ENCODE data around the gene LMAN1L. TPM values are rescaled to one million over a fixed set of nuclear protein-coding genes. Genes with fewer than 3 reads are reported as not detected.

LMAN1L gene
- polyA plus RNA-seq, 4 donors: not detected

DNA sequence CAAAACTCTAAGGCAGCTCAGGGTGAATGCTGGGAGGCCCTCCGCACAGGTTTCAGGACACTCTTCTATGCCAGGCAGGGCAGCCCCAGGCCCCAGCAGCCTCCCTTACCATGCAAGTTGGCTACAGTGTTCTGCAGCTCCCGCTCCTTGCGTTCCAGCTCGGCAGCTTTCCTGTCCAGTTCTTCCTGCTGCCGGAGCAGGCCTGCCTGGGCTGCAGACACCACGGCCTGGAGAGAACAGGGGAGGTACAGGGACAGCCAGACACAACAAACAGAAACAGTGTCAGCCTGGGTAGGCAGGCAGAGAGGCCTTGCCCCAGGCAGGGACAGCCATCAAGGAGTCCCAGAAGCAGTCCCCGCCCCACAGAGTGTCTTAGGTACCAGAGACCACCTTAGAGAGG lies 39.3 kb downstream of the LMAN1L start:
- no peak for DNase-seq (ENCODE audit: low read depth in 4 of 4, low spot score in 2 of 4)

GRCh38 chr15:74854453-74855022 lies 41.9 kb downstream of the LMAN1L start:
- no peak for DNase-seq (ENCODE audit: low read depth in 4 of 4, low spot score in 2 of 4)

- DNase-seq (ENCODE audit: low read depth in 4 of 4, low spot score in 2 of 4): no peak
Measured at GRCh38 chr15:74855857-74856256, 43.2 kb downstream of the LMAN1L start.

- no peak for DNase-seq (ENCODE audit: low read depth in 4 of 4, low spot score in 2 of 4)
Measured at GRCh38 chr15:74856537-74856936, 43.9 kb downstream of the LMAN1L start.

DNA sequence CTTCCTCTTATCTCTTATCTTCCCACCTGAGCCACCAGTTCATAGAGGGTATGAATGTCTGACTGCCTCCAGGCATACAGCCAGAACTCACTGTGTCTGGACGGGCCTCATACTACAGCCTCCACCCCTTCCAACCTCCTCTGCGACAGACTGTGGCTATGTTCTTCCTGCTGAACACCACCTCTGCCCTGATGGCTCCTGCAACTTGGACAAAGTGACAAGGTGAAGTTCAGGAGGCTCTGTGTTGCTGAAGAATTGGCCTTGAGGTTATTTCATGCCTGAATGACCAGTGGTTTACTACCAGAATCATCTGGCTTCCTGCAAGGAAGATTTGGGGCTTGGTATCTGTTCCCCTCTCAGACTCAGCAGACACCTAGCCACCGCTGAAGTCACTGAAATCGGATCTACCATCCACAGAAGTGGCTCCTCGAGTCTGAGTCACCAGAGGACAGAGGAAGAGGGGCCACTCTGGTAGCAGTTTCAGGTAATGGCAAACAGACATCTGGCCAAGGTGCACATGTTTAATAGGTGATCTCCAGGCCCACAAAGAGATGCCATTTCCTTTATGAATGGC lies 44.5 kb downstream of the LMAN1L start:
- DNase-seq (ENCODE audit: low read depth in 4 of 4, low spot score in 2 of 4): no peak

DNA sequence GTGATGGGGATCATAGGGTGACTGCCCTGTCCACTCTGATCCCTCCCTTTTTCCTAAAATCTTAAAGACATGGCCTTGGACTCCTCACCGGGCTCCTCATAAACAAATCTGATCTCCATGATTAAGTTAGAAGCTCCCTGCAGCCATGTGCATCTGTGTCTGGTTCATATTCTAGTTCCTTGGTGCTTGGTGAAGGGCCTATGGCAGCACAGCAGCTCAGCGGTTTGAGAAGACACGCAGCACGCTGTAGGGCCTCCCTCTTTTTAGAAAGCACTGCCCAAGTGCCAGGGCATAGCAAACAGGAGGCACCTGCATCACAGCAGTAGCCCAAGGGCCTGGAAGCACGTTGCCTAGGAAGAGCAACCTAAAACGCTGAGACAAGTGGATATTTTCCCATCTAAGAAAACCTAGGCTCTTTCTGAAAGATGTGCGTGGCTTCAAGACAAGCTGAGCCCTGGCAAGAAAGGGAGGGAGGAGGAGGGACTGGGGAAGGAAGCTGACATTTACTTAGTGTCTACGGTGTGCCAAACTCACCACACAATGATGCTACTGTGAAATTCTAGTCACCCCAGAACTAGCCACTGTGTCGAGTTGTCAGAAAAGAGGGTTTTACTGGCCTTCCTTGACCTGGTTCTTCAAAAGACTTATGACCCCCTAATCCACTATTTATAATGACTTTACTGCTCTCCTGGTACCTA lies 45.2 kb downstream of the LMAN1L start:
- DNase-seq (ENCODE audit: low read depth in 4 of 4, low spot score in 2 of 4): no peak

- DNase-seq (ENCODE audit: low read depth in 4 of 4, low spot score in 2 of 4): no peak
Measured at GRCh38 chr15:74858369-74858740, 45.7 kb downstream of the LMAN1L start.

DNA sequence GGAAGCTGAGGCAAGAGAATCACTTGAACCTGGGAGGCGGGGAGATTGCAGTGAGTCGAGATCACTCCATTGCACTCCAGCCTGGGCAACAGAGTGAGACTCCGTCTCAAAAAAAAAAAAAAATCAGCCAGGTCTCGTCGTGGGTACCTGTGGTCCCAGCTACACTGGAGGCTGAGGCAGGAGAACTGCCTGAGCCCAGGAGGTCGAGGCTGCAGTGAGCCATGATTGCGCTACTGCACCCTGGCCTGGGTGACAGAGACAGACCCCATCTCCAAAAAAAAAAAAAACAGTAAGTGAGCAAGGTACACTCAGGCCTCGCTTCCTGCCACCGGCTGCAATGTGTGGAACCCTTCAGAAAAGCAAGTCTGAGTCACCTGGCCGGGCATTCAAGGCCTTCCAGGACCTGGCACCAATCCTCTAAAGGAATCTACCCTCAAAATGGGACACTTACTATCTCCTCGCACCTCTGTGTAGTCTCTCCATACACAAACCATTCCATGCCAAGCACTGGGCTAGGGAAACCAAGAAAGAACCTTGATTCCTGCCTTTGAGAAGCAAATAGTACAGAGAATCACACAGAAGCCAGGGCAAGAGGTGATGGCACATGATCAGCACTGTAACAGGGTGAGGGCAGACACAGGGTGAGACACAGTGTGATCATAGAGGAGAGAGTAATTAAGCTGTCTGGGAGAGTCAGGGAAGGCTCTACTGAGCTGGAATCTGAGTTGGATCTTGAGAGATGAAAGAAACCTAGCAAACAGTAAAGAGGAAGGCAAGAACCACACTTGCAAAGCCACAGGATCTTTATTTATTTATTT lies 50.8 kb downstream of the LMAN1L start:
- no peak for DNase-seq (ENCODE audit: low read depth in 4 of 4, low spot score in 2 of 4)

DNA sequence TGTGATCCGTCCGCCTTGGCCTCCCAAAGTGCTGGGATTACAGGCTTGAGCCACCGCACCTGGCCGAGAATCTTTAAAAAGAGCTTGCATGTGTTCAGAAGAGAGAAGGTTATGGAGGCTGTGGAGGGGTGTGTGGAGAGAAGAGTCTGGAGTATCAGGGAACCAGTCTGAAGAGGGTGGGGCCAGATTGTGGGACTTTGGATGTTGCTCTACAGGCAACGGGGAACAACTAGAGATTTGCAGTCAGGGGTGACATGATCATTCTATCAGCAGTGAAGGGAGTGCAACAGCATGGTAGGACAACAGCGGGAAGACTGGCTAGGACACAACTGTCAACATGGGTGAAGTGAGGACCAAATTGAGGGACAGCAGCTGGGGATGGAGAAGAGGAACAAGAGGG lies 51.7 kb downstream of the LMAN1L start:
- no peak for DNase-seq (ENCODE audit: low read depth in 4 of 4, low spot score in 2 of 4)

- no peak for DNase-seq (ENCODE audit: low read depth in 4 of 4, low spot score in 2 of 4)
Measured at GRCh38 chr15:74865316-74865715, 52.7 kb downstream of the LMAN1L start.

- no peak for DNase-seq (ENCODE audit: low read depth in 4 of 4, low spot score in 2 of 4)
Measured at GRCh38 chr15:74866090-74866489, 53.5 kb downstream of the LMAN1L start.

- DNase-seq (ENCODE audit: low read depth in 4 of 4, low spot score in 2 of 4): no peak
Measured at GRCh38 chr15:74867466-74868038, 54.9 kb downstream of the LMAN1L start.

DNA sequence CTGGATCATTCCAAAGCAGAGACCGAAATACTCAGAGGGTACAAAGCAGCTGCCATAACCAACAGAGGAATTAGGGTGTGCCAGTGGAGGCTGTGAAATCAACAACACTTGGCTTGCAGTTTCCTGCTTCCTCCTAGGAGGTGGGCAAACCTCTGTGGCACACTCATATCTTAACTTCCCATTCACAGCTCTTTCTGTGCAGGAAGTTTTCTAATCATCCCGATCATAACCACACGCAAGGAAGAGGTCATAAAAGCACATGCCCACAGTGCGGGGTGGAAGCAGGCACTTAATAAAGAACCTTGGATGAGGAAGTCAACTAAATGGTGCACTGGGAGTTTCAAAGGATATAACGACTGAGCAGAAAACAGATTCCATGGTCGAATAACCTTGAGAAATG lies 55.4 kb downstream of the LMAN1L start:
- no peak for DNase-seq (ENCODE audit: low read depth in 4 of 4, low spot score in 2 of 4)

- no peak for DNase-seq (ENCODE audit: low read depth in 4 of 4, low spot score in 2 of 4)
Measured at GRCh38 chr15:74869372-74869725, 56.7 kb downstream of the LMAN1L start.

GRCh38 chr15:74869726-74870407 lies 57.2 kb downstream of the LMAN1L start:
- DNase-seq (ENCODE audit: low read depth in 4 of 4, low spot score in 2 of 4): no peak

- DNase-seq (ENCODE audit: low read depth in 4 of 4, low spot score in 2 of 4): no peak
Measured at GRCh38 chr15:74870436-74871215, 58.0 kb downstream of the LMAN1L start.

- no peak for DNase-seq (ENCODE audit: low read depth in 4 of 4, low spot score in 2 of 4)
Measured at GRCh38 chr15:74872702-74873035, 60.0 kb downstream of the LMAN1L start.

GRCh38 chr15:74873036-74873755 lies 60.6 kb downstream of the LMAN1L start, which contains the start of gene SCAMP2:
TSS of gene SCAMP2 (minus strand) at chr15:74873365. CDS start at chr15:74873255, 110 bp downstream.
- peak; percentile 89 to 97 (median 94) for DNase-seq (ENCODE audit: low read depth in 4 of 4, low spot score in 2 of 4)

- no peak for DNase-seq (ENCODE audit: low read depth in 4 of 4, low spot score in 2 of 4)
Measured at GRCh38 chr15:74873756-74874424, 61.3 kb downstream of the LMAN1L start.

Data from left renal cortex interstitium (tissue), 4 donors.